Nephron (organoid): Measurements from ENCODE around the gene DTL.

ENCODE experiments used
- H3K27ac Mint-ChIP-seq, 3 experiments: 2 replicates each; pipeline ENCODE4 v1.8.0; 2020; ENCODE audit warnings: mixed read lengths in 3 of 3, mild to moderate bottlenecking in 2 of 3, moderate library complexity in 1 of 3
- H3K27me3 Mint-ChIP-seq: 2 replicates; pipeline ENCODE4 v1.8.0; 2021; ENCODE audit warnings: low read depth, mild to moderate bottlenecking, moderate library complexity, mixed read lengths
- H3K36me3 Mint-ChIP-seq: 2 replicates; pipeline ENCODE4 v1.8.0; 2020; ENCODE audit warnings: low read depth, mixed read lengths
- H3K4me1 Mint-ChIP-seq: 2 replicates; pipeline ENCODE4 v1.8.0; 2020; ENCODE audit warnings: mixed read lengths
- H3K4me3 Mint-ChIP-seq, 3 experiments: 2 replicates each; pipeline ENCODE4 v1.8.0; 2020; ENCODE audit warnings: mild to moderate bottlenecking in 3 of 3, mixed read lengths in 3 of 3, moderate library complexity in 2 of 3
- H3K9me3 Mint-ChIP-seq: 2 replicates; pipeline ENCODE4 v1.8.0; 2020; ENCODE audit warnings: mixed read lengths
- TF ChIP-seq, protein P1 (sequence below), 3 experiments: fragments of 200-600 bp; sonication (generic); IDR thresholded peaks; one replicate each; pipeline ENCODE4 v1.5.0; 2021; ENCODE audit warnings: antibody characterized with exemption in 3 of 3; ENCODE audit not compliant: unreplicated experiment in 3 of 3

Gene DTL

DNA sequence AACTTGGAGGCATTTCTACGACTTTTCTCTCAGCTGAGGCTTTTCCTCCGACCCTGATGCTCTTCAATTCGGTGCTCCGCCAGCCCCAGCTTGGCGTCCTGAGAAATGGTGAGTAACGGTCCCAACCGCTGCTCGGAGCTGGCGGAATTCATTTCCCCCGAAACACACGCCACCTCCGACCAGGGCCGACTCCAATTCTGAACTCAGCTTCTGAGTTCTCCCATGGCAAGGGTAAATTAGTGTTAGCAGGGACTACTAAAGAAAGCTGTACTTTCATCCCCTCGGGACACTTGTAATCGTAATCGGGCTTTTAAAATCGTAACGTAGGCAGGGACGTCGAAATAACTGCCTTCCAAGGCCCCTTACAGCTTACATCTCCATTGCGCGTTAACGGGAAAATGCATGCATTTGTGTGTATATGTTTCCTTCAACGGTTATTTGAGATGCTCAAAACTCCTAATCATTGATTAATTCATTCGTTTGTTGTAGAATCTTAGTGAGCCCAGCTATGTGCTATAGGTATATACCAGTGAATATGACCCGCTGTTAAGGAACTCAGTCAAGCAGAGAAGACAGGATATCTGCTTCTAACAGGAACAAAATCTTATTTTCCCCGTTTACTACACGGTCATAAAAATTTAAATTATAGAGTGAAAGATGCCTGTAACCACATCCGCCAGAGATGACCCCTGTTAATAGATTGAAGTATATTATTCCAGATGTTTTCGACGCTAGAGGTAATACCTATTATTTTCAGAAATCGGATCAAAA is 472 bp downstream of the DTL start:
- H3K36me3 Mint-ChIP-seq, result peaks cover 12% of the 10 kb centered on the region
- peak overlapping the region; percentile 90 to 99 (median 98) for H3K27ac Mint-ChIP-seq
- TF ChIP-seq, protein P1, sequence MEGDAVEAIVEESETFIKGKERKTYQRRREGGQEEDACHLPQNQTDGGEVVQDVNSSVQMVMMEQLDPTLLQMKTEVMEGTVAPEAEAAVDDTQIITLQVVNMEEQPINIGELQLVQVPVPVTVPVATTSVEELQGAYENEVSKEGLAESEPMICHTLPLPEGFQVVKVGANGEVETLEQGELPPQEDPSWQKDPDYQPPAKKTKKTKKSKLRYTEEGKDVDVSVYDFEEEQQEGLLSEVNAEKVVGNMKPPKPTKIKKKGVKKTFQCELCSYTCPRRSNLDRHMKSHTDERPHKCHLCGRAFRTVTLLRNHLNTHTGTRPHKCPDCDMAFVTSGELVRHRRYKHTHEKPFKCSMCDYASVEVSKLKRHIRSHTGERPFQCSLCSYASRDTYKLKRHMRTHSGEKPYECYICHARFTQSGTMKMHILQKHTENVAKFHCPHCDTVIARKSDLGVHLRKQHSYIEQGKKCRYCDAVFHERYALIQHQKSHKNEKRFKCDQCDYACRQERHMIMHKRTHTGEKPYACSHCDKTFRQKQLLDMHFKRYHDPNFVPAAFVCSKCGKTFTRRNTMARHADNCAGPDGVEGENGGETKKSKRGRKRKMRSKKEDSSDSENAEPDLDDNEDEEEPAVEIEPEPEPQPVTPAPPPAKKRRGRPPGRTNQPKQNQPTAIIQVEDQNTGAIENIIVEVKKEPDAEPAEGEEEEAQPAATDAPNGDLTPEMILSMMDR (IDR thresholded peaks at IDR 0.05; ENCODE audit: unreplicated experiment in 3 of 3), result no peak
- peak overlapping the region; percentile 95 to 97 (median 96) for H3K4me3 Mint-ChIP-seq
- peaks cover 45% of the 10 kb centered on the region for H3K4me1 Mint-ChIP-seq
- no peaks in the 10 kb centered on the region for H3K9me3 Mint-ChIP-seq
- no peaks in the 10 kb centered on the region for H3K27me3 Mint-ChIP-seq

DNA sequence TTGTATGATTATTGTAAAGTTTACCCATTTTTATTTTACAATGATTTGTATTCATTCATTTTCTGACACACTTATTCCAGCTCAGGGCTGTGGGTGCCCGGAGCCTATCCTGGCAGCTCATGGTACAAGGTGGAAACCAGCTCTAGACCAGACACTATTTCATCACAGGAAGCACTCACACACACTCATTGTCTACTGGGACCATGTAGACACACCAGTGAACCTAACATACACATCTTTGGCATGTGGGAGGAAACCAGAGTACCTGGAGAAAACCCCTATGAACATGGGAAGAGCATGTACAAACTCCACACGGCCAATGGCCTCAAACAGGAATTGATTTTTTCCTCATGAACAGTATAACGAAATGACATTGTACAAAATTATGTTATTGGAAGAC is 2.4 kb downstream of the DTL start:
- H3K4me1 Mint-ChIP-seq, result peaks cover 29% of the 10 kb centered on the region
- peaks cover 11% of the 10 kb centered on the region for H3K36me3 Mint-ChIP-seq
- H3K27me3 Mint-ChIP-seq, result no peaks in the 10 kb centered on the region
- H3K4me3 Mint-ChIP-seq, result peak overlapping the region; percentile 22 to 28 (median 26)
- TF ChIP-seq, protein P1 (IDR thresholded peaks at IDR 0.05; ENCODE audit: unreplicated experiment in 3 of 3), result no peak
- no peaks in the 10 kb centered on the region for H3K9me3 Mint-ChIP-seq
- no peak overlapping the region for H3K27ac Mint-ChIP-seq

DNA sequence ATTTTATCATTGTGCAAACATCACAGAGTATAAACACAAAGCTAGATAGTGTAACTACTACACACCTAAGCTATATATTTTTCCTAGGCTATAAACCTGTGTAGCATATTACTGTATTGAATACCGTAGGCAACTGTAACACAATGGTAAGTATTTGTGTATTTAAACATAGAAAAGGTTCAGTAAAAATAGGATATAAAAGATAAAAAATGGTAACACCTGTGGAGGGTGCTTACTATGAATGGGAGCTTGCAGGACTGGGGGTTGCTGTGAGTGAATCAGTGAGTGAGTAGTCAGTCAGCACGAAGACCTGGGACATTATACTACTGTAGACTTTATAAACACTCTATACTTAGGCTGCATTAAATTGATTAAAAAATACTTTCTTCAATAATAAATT is 4.1 kb downstream of the DTL start:
- no peak overlapping the region for H3K4me3 Mint-ChIP-seq
- H3K27me3 Mint-ChIP-seq, result no peaks in the 10 kb centered on the region
- TF ChIP-seq, protein P1 (IDR thresholded peaks at IDR 0.05; ENCODE audit: unreplicated experiment in 3 of 3), result no peak
- H3K36me3 Mint-ChIP-seq, result peaks cover 8% of the 10 kb centered on the region
- H3K9me3 Mint-ChIP-seq, result no peaks in the 10 kb centered on the region
- peaks cover 22% of the 10 kb centered on the region for H3K4me1 Mint-ChIP-seq
- H3K27ac Mint-ChIP-seq, result no peak overlapping the region

DNA sequence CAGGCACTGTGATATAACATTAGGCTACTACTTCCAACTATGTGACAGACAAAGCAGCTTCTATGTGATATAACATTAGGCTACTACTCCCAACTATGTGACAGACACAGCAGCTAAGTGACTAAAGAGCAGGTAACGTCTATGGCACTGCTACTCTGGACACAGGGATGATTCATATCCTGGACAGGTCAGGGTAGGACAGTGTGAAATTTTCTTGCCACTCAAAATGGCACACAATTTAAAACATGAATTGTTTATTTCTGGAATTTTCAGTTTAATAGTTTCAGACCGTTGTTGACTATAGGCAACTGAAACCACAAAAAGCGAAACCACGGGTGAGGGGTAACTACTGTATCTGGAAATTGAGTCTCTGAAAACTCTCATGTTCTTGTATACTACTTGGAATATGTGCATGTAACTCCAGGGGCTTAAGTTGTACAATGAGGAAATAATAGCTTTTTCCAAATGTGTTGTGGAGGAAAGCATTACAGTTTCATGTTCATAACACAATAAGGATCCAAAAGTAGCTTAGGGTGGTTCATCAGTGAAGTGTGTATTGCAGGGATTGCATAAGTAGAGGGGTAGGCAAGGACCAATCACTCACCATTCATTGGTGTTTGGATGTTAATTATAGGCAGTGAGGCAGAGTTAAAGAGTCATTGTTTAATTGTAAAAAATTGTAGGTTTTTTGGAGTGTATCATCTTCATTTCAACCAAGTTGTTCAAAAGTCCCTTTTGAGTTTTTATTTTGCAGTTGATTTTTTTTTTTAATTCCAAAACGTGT is 5.3 kb downstream of the DTL start:
- H3K27ac Mint-ChIP-seq, result no peak overlapping the region

DNA sequence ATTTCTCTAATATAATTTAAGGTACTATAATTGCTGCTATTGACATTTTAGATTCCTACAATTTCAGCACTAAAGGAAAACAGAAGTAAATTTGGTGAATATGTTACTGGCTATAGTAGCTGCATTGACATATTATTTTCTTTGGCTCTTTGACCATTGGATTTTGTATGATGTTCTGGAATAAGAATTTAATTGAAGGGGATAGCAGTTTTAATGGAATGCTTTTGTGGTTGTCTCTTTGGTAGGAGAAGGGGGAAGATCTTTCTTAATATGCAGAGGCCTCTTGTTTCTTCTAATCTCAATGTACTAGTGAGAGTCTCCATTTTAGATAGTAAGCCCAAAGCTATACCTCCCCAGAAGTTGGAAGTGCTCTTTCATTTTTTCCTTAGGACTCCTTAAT is 6.9 kb downstream of the DTL start:
- H3K4me3 Mint-ChIP-seq, result no peak overlapping the region
- H3K36me3 Mint-ChIP-seq, result peaks cover 28% of the 10 kb centered on the region

More for the DNA sequence above, 5.3 kb downstream of the DTL start:
- H3K4me3 Mint-ChIP-seq, result no peak overlapping the region
- H3K4me1 Mint-ChIP-seq, result peaks cover 21% of the 10 kb centered on the region
- H3K27me3 Mint-ChIP-seq, result no peaks in the 10 kb centered on the region
- H3K9me3 Mint-ChIP-seq, result no peaks in the 10 kb centered on the region
- H3K36me3 Mint-ChIP-seq, result peaks cover 17% of the 10 kb centered on the region
- TF ChIP-seq, protein P1 (IDR thresholded peaks at IDR 0.05; ENCODE audit: unreplicated experiment in 3 of 3), result no peak

More for the DNA sequence above, 6.9 kb downstream of the DTL start:
- Mint-ChIP-seq H3K27me3 (no peaks in the 10 kb centered on the region), H3K4me1 (peaks cover 7% of the 10 kb centered on the region), H3K9me3 (no peaks in the 10 kb centered on the region), H3K27ac (no peak overlapping the region)
- TF ChIP-seq, protein P1 (IDR thresholded peaks at IDR 0.05; ENCODE audit: unreplicated experiment in 3 of 3), result no peak
